Activated T-cell treated with anti-CD3 and anti-CD28 coated beads for 48 hours (primary cell): ENCODE results near the gene IFT80.

ENCODE experiments used
- DNase-seq: peaks from one replicate; pipeline ENCODE4 v3.0.0-alpha.2; 2020; ENCODE audit warnings: low read depth

Gene IFT80

GRCh38 chr3:160400702-160401150 lies 1.7 kb upstream of the IFT80 start:
- peak; percentile 7 for DNase-seq

DNA sequence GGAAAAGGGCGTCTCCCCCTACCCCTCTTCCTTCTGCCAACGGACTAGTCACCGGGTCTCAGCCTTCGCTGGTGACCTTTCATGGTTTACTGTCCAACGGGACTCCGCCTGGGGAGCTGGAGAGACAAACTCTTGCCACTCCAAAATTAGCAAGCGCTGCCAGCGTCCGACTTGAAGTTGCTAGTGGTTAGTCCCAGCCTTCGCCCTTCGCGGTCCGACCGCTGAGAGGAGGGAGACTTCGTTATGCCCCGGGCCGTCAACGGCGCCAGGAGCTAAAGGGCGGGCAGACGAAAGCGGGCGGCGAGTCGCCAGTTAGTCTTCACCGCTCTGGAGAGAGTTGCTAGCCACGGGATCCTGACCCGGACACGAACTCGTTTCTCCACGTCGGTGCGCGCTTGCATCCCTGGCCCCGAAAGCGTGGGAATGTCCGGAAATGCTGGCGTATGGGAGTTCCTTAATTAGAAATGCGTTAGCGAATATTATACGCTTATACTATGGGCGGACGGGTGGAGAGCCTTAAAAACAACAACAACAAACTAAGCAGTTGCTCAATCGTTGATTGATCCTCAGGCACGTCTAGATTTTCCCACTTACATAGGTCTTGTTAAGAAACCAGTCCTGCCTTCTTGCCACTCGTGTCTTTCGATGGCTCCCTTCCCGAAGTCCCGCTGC lies 1.1 kb upstream of the IFT80 start:
- peak; percentile 25 for DNase-seq

GRCh38 chr3:160398820-160399124 lies 253 bp downstream of the IFT80 start:
- no peak for DNase-seq

- DNase-seq, result no peak
Observed at GRCh38 chr3:160395297-160395696, 3.7 kb downstream of the IFT80 start.

GRCh38 chr3:160394009-160394392 lies 5.0 kb downstream of the IFT80 start:
- DNase-seq, result no peak

GRCh38 chr3:160393346-160394008 lies 5.5 kb downstream of the IFT80 start:
- no peak for DNase-seq

GRCh38 chr3:160392798-160393197 lies 6.2 kb downstream of the IFT80 start:
- no peak for DNase-seq

DNA sequence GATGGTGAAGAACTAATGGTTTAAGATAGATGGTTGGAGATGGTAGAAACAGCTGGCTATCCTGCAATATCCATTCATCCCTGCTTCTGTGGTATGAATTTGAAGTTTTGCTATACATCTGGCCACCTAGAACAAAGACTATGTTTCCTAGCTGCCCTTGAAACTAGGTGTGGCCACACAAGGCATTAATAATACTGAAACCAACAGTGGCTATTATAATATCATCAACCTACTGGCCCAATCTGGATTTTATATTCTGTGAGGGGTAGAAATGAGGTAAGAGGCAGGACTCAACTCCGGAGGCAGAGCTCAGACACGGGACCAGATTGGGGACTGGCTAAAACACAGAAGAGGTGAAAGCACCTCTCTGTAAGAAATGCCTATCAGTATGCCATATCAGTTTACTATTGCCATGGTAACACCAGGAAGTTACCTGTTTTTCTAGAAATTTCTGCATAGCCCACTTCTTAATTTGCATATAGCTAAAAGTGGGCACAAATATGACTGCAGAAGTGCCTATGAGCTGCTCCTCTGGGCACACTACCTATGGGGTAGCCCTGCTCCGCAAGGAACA lies 8.4 kb downstream of the IFT80 start:
- DNase-seq, result no peak

GRCh38 chr3:160384639-160385318 lies 14.2 kb downstream of the IFT80 start:
- no peak for DNase-seq

- no peak for DNase-seq
Observed at GRCh38 chr3:160381470-160381869, 17.6 kb downstream of the IFT80 start.

GRCh38 chr3:160379628-160380214 lies 19.3 kb downstream of the IFT80 start:
- no peak for DNase-seq

DNA sequence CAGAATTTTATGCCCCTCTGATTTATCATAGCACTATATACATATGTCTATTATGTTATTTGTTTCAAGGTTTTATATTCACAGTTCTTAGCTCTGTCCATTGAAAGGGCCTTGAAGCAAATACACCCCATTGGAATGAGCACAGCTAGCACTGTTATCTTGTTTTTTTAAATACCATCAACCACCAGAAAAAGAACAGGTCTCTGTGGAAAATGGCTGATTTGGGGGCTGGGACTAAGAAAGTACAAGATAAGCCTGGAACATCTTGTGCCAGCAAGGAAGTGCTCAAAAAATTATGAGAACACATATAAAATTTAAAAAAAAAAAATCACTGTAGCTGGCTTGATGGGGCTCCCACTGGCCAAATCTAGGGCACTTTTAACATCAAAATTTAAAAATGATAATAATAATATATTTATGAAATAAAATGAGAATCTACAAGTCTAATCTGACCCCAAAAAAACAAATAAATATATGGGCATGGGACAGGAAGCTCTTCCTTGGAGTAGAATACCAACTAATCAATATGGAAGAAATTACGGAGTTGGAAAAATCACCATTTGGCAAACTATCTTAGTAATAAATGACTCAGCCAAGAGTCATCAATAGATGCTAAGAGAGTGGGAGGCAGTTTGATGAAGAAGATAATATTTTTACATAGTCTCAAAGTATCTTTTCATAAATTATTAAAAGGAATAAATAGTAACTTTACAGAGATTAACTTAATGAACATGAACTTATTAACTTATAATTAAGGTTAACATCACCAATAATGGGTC lies 20.5 kb downstream of the IFT80 start:
- DNase-seq, result no peak

DNA sequence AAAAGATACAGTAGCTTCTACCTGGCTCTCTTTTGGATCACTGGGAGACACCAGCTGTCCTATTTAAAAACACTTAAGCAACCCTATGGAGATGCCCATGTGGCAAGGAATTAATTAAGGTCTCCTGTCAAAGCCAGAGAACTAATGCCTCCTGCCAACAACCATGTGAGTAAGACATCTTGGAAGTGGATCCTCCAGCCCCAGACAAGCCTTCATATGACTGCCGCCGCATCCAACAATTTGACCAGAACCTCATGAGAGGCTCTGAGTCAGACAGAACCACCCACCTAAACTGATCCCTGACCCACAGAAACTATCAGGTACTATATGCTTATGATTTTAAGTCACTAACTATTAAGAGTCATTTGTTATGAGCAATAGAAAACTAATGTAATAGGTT lies 22.3 kb downstream of the IFT80 start:
- DNase-seq, result no peak

- no peak for DNase-seq
Observed at GRCh38 chr3:160374925-160375324, 24.1 kb downstream of the IFT80 start.

DNA sequence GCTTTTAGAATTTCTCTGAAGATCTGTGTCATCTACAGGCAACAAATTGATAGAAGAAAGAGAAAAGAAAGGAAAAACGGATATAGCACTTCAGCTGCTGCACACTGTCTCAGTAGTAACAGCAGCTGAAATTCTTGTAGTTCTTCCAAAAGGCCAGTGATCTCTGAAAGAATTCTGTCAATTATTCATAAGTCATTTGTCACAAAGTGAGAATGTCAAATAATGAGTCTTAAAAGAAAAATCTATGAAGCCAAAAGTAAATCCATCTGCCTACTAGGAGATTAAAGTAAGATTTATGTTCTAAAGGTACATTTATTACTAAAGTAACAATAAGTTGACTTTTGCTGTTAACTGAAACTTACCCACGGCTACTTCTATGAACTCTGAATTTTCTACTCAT lies 24.6 kb downstream of the IFT80 start:
- DNase-seq, result no peak

GRCh38 chr3:160373655-160374054 lies 25.4 kb downstream of the IFT80 start:
- no peak for DNase-seq

DNA sequence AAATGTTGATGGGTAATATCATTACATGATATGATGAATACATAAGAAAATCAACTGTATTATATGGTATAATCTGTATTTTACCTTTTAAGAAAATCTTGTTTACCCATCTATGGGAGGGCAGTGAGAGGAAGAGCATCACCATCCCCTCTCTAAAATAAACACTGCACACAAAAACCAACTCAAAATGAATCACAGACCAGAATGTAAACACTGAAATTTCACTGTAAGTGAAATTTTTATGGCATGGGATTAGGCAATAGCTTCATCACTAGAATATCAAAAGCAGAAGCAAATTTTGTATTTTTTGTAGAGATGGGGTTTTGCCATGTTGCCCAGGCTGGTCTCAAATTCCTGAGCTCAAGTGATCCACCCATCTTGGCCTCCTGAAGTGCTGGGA lies 26.2 kb downstream of the IFT80 start:
- DNase-seq, result no peak

DNA sequence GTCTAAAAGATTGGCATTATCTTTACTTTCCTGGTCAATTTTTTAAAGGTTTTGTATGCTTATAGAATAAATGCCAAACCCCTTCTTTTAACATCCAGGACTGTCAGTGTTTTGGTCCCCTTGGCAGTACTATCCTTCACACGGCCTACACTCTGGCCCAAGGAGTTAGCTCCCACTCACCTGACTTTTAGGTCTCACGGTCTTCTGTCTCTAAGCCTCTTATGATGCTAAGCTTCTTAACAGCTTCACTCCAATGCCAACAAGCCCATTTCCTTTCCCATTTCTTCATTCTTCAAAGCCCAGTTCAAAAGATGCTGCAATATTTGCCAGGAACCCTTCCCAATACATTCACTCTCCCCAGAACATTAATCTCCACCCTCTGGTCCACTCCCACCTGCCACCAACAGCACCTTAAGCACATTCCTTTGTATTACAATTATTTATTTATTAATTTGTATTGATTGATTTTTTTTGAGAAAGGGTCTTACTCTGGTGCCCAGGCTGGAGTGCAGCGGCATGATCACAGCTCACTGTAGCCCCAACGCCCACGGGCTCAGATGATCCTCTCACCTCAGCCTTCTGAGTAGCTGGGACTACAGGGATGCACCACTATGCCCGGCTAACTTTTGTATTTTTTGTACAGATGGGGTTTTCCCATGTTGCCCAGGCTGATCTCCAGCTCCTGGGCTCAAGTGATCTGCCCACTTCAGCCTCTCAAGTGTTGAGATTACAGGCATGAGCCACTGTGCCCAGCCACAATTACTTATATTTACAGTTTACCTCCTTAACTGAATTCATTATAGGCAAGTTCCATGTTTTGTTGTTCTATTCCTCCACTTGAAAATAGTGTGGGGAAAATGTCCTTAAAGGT lies 27.8 kb downstream of the IFT80 start:
- DNase-seq, result no peak

DNA sequence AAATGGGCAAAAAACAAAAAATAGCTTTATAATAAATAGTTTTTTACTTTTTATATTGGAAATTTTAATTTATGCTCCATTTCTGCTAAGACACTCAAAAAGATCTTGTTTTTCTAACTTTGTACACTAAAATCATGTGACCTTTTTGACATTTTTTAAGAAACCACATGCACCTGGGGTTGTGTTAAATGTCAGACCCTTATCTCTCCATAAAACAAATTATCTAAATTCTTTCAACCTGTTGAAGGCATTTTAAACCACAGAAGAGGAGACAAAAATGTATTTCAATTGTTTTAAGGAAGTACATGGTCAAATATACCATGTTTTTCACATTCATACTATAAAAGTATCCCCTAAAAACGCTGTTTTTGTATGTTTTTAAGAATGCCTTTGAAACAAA lies 29.2 kb downstream of the IFT80 start:
- DNase-seq, result no peak

- DNase-seq, result no peak
Observed at GRCh38 chr3:160368804-160369203, 30.2 kb downstream of the IFT80 start.
